GM12891 (cell line): ENCODE results near the gene ANAPC1.

Source experiments
- POLR2A ChIP-seq: IDR thresholded peaks from 2 replicates; pipeline ENCODE4 v1.6.1; 2011; ENCODE audit warnings: low read depth, low read length, control low read depth
- POLR2AphosphoS5 ChIP-seq: IDR thresholded peaks from 2 replicates; pipeline ENCODE4 v1.6.1; 2011; ENCODE audit warnings: low read depth, low read length, control low read depth
- TAF1 ChIP-seq: IDR thresholded peaks from 2 replicates; pipeline ENCODE4 v1.6.1; 2011; ENCODE audit warnings: low read depth, low read length, control low read depth

DNA sequence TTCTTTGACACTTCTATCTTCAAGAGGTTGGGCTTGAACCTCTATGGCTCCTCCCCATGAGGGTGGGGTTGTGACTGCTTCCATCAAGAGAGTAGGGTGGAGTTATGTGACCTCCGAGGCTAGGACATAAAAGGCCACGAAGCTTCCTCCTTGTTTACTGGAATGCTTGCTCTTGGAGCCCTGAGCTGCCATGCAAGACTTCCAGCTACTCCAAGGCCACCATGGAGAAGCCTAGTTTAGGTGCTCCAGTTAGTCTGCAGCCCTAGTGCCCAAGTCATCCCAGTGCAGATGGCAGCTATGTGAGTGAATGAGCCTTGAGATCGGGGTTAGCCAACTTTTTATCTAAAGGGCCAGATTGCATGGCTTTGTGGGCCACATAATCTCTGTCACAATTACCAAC lies 12.0 kb upstream of the ANAPC1 start:
- TF ChIP-seq POLR2AphosphoS5 (no peak), TAF1 (no peak), POLR2A (no peak)
